ENCODE measurements around the gene TMEM176A.

DNA sequence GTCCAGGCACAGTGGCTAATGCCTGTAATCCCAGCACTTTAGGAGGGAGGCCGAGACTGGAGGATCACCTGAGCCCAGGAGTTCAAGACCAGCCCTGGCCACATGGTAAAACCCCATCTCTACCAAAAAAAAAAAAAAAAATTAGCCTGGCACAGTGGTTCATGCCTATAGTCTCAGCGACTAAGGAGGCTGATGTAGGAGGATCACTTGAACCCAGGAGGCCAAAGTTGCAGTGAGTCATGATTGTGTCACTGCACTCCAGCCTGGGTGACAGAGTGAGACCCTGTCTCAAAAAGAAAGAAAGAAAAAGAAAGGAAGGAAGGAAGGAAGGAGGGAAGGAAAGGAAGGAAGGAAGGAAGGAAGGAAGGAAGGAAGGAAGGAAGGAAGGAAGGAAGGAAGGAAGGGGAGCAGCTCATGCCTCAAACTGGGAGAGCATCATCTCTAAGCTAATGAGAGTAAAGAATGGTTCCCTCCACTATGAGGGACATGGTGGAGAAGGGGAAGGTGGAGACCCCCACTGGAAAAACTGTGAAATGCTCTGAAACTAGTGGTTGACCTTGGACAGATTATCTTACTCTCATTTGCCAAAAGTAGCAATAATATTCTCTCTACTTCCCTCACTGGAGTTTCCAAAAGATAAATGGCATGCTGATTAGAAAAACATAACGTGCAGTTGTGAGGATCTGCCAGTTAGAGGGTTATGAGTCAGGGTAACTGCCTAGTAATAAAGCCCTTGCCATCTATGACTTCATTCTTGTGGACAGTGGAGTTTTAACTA, 46.6 kb upstream of the TMEM176A start:
- TF ChIP-seq, protein P1, sequence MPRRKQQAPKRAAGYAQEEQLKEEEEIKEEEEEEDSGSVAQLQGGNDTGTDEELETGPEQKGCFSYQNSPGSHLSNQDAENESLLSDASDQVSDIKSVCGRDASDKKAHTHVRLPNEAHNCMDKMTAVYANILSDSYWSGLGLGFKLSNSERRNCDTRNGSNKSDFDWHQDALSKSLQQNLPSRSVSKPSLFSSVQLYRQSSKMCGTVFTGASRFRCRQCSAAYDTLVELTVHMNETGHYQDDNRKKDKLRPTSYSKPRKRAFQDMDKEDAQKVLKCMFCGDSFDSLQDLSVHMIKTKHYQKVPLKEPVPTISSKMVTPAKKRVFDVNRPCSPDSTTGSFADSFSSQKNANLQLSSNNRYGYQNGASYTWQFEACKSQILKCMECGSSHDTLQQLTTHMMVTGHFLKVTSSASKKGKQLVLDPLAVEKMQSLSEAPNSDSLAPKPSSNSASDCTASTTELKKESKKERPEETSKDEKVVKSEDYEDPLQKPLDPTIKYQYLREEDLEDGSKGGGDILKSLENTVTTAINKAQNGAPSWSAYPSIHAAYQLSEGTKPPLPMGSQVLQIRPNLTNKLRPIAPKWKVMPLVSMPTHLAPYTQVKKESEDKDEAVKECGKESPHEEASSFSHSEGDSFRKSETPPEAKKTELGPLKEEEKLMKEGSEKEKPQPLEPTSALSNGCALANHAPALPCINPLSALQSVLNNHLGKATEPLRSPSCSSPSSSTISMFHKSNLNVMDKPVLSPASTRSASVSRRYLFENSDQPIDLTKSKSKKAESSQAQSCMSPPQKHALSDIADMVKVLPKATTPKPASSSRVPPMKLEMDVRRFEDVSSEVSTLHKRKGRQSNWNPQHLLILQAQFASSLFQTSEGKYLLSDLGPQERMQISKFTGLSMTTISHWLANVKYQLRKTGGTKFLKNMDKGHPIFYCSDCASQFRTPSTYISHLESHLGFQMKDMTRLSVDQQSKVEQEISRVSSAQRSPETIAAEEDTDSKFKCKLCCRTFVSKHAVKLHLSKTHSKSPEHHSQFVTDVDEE (CRISPR knock-in tag; IDR thresholded peaks at IDR 0.05) = no peak
- TF ChIP-seq ARNTL (CRISPR knock-in tag; IDR thresholded peaks at IDR 0.05; ENCODE audit: borderline replicate concordance, low read depth) (no peak), ZFP30 (CRISPR knock-in tag; IDR thresholded peaks at IDR 0.05) (no peak), BACH2 (CRISPR knock-in tag; IDR thresholded peaks at IDR 0.05; ENCODE audit: borderline replicate concordance) (no peak)

All from SK-N-SH treated with all-trans-retinoic acid at 6 μM for 48 hours (cell line).